Measurements from ENCODE around the gene CDCP1.

DNA sequence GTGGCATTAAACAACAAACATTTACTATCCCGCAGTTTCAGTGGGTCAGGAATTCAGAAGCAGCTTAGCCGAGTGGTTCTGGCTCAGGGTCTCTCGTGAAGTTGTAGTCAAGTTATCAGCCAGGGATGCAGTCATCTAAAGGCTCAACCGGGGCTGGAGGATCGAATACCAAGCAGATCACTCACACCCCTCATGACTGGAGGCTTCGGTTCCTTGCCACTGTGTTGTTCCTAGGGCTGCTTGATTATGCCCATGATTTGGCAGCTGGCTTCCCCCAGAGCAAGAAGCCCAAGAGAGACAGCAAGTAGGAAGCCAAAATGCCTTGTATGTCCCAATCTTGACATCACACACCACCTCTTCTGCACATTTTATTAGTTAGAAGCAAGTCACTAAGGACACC, 33.9 kb upstream of the CDCP1 start:
- TF ChIP-seq CEBPB (IDR thresholded peaks at IDR 0.05) (no peak), TAF1 (IDR thresholded peaks at IDR 0.05; ENCODE audit: low read depth) (no peak), EGR1 (IDR thresholded peaks at IDR 0.05) (no peak), TCF12 (IDR thresholded peaks at IDR 0.05; ENCODE audit: low read depth) (no peak)
- TF ChIP-seq, protein P1, sequence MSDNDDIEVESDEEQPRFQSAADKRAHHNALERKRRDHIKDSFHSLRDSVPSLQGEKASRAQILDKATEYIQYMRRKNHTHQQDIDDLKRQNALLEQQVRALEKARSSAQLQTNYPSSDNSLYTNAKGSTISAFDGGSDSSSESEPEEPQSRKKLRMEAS (IDR thresholded peaks at IDR 0.05) = no peak
